ENCODE results near the gene BLVRB.

BLVRB gene

DNA sequence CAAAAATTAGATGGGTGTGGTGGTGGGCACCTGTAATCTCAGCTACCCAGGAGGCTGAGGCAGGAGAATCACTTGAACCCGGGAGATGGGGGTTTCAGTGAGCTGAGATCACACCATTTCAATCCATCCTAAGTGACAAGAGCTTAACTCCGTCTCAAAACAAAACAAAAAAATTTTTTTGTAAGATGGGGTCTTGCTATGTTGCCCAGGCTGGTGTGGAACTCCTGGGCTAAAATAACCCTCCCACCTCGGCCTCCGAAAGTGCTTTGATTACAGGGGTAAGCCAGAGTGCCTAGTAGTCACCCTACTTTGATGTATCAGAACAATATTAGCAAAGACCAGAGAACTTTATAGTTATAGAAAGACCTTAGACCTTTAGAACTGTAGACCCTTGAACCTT lies 9.2 kb upstream of the BLVRB start:
- Histone ChIP-seq H3K4me1 (ENCODE audit: insufficient read depth, low read length, severe bottlenecking) (no peaks in the 10 kb centered on the region), H3K9me3 (ENCODE audit: low read length) (no peaks in the 10 kb centered on the region), H3K79me2 (ENCODE audit: insufficient read depth, low read length) (no peaks in the 10 kb centered on the region), H4K20me1 (ENCODE audit: insufficient read depth, low read length) (no peaks in the 10 kb centered on the region), H3K27me3 (ENCODE audit: insufficient read depth, low read length) (0 out of 2 replicates have a peak, but pooled peaks cover 6% of the 10 kb centered on the region), H3K9me2 (ENCODE audit: low read depth, low read length) (no peaks in the 10 kb centered on the region), H3K4me3 (ENCODE audit: low read depth, low read length, poor library complexity, severe bottlenecking) (no peak overlapping the region), H3K9ac (ENCODE audit: low read length) (no peak overlapping the region), H2AFZ (ENCODE audit: low read length) (no peak overlapping the region), H3F3A (ENCODE audit: insufficient read depth, low read length) (no peaks in the 10 kb centered on the region), H3K36me3 (ENCODE audit: insufficient read depth, low read length) (no peaks in the 10 kb centered on the region), H3K4me2 (ENCODE audit: low read length) (no peak overlapping the region), H3K27ac (ENCODE audit: low read depth, low read length, poor library complexity, severe bottlenecking) (no peak overlapping the region)
- TF ChIP-seq, protein P1, sequence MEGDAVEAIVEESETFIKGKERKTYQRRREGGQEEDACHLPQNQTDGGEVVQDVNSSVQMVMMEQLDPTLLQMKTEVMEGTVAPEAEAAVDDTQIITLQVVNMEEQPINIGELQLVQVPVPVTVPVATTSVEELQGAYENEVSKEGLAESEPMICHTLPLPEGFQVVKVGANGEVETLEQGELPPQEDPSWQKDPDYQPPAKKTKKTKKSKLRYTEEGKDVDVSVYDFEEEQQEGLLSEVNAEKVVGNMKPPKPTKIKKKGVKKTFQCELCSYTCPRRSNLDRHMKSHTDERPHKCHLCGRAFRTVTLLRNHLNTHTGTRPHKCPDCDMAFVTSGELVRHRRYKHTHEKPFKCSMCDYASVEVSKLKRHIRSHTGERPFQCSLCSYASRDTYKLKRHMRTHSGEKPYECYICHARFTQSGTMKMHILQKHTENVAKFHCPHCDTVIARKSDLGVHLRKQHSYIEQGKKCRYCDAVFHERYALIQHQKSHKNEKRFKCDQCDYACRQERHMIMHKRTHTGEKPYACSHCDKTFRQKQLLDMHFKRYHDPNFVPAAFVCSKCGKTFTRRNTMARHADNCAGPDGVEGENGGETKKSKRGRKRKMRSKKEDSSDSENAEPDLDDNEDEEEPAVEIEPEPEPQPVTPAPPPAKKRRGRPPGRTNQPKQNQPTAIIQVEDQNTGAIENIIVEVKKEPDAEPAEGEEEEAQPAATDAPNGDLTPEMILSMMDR (IDR thresholded peaks at IDR 0.05; ENCODE audit: low read length), result no peak
- no peak for TF ChIP-seq EZH2 (IDR thresholded peaks at IDR 0.05; ENCODE audit: borderline replicate concordance, low read length)

DNA sequence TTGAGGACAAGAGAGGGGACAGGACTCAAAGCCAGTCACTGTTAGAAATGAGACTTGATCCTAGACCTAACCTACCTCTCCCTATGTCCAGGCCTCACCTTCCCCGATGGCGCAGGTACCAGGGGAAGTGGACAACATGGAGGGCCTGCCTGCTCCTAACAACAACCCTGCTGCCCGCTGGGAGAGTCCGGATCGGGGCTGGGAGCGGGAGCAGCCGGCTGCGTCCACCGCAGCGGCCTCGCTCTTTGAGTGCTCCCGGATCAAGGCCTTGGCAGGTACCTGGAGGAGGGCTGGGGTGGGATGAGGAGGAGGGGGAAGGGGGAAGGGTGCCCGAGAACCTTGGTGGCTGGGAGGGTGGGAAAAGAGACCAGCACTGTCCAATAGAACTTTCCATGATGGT lies 7.0 kb upstream of the BLVRB start:
- H3K36me3 ChIP-seq (ENCODE audit: insufficient read depth, low read length), result no peaks in the 10 kb centered on the region
- no peaks in the 10 kb centered on the region for H3F3A ChIP-seq (ENCODE audit: insufficient read depth, low read length)
- TF ChIP-seq, protein P1 (IDR thresholded peaks at IDR 0.05; ENCODE audit: low read length), result no peak
- TF ChIP-seq EZH2 (IDR thresholded peaks at IDR 0.05; ENCODE audit: borderline replicate concordance, low read length), result no peak
- no peaks in the 10 kb centered on the region for H3K79me2 ChIP-seq (ENCODE audit: insufficient read depth, low read length)
- H4K20me1 ChIP-seq (ENCODE audit: insufficient read depth, low read length), result no peaks in the 10 kb centered on the region
- no peaks in the 10 kb centered on the region for H3K4me1 ChIP-seq (ENCODE audit: insufficient read depth, low read length, severe bottlenecking)
- no peak overlapping the region for H3K4me2 ChIP-seq (ENCODE audit: low read length)
- H3K27me3 ChIP-seq (ENCODE audit: insufficient read depth, low read length), result peaks cover 8% of the 10 kb centered on the region; the same call in 1 of the 2 replicates
- no peak overlapping the region for H3K27ac ChIP-seq (ENCODE audit: low read depth, low read length, poor library complexity, severe bottlenecking)
- no peak overlapping the region for H3K9ac ChIP-seq (ENCODE audit: low read length)
- H3K4me3 ChIP-seq (ENCODE audit: low read depth, low read length, poor library complexity, severe bottlenecking), result no peak overlapping the region
- H2AFZ ChIP-seq (ENCODE audit: low read length), result no peak overlapping the region
- H3K9me2 ChIP-seq (ENCODE audit: low read depth, low read length), result no peaks in the 10 kb centered on the region
- no peaks in the 10 kb centered on the region for H3K9me3 ChIP-seq (ENCODE audit: low read length)

DNA sequence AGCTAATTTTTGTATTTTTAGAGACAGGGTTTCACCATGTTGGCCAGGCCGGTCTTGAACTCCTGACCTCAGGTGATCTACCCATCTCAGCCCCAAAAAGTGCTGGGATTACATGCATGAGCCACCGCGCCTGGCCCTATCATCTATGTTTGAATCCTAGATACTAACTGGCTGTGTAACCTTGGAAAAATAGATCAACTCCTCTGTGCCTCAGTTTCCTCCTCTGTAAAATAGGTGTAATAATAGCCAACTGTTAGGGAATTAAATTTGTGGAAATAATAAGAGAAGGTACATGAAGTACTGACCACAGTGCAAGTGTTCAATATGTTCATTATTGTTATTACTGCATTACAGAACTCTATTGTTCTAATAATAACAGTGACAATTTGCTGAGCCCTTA lies 5.6 kb upstream of the BLVRB start:
- Histone ChIP-seq H3K27ac (ENCODE audit: low read depth, low read length, poor library complexity, severe bottlenecking) (no peak overlapping the region), H3K9me2 (ENCODE audit: low read depth, low read length) (no peaks in the 10 kb centered on the region), H3K4me1 (ENCODE audit: insufficient read depth, low read length, severe bottlenecking) (peaks cover 7% of the 10 kb centered on the region), H3K27me3 (ENCODE audit: insufficient read depth, low read length) (peaks cover 10% of the 10 kb centered on the region; the same call in 1 of the 2 replicates), H3K9me3 (ENCODE audit: low read length) (no peaks in the 10 kb centered on the region), H3F3A (ENCODE audit: insufficient read depth, low read length) (no peaks in the 10 kb centered on the region), H4K20me1 (ENCODE audit: insufficient read depth, low read length) (no peaks in the 10 kb centered on the region), H3K4me2 (ENCODE audit: low read length) (no peak overlapping the region), H3K36me3 (ENCODE audit: insufficient read depth, low read length) (no peaks in the 10 kb centered on the region), H3K9ac (ENCODE audit: low read length) (no peak overlapping the region), H2AFZ (ENCODE audit: low read length) (no peak overlapping the region), H3K79me2 (ENCODE audit: insufficient read depth, low read length) (no peaks in the 10 kb centered on the region), H3K4me3 (ENCODE audit: low read depth, low read length, poor library complexity, severe bottlenecking) (no peak overlapping the region)
- TF ChIP-seq, protein P1 (IDR thresholded peaks at IDR 0.05; ENCODE audit: low read length), result no peak
- TF ChIP-seq EZH2 (IDR thresholded peaks at IDR 0.05; ENCODE audit: borderline replicate concordance, low read length), result no peak

All from OCI-LY1 (cell line).